KMS-11 (cell line): ENCODE data around the gene MMRN2.
A peak's percentile ranks its signal among the peaks of the same experiment; 100 is the strongest.

Experiments
- H2AFZ ChIP-seq: fragments of 200-600 bp; sonication (generic); 2 replicates; pipeline ENCODE4 v1.6.1; 2016; ENCODE audit warnings: antibody characterized with exemption, mixed run types, low read depth
- H3K27ac ChIP-seq: fragments of 200-600 bp; sonication (generic); 2 replicates; pipeline ENCODE4 v1.6.1; 2016; ENCODE audit warnings: mild to moderate bottlenecking, mixed run types
- H3K27me3 ChIP-seq: fragments of 200-600 bp; sonication (generic); 2 replicates; pipeline ENCODE4 v1.6.1; 2017; ENCODE audit warnings: mild to moderate bottlenecking, low read depth, mixed run types, moderate library complexity; ENCODE audit not compliant: insufficient read depth
- H3K36me3 ChIP-seq: fragments of 200-600 bp; sonication (generic); 2 replicates; pipeline ENCODE4 v1.6.1; 2017; ENCODE audit warnings: mild to moderate bottlenecking, mixed run types; ENCODE audit not compliant: insufficient read depth
- H3K4me1 ChIP-seq: fragments of 200-600 bp; sonication (generic); 2 replicates; pipeline ENCODE4 v1.6.1; 2016; ENCODE audit warnings: mild to moderate bottlenecking, low read depth, mixed run types; ENCODE audit not compliant: poor library complexity, severe bottlenecking
- H3K4me2 ChIP-seq: fragments of 200-600 bp; sonication (generic); 2 replicates; pipeline ENCODE4 v1.7.0; 2016; ENCODE audit warnings: mild to moderate bottlenecking, mixed run types
- H3K4me3 ChIP-seq: fragments of 200-600 bp; sonication (generic); IDR thresholded peaks from 2 replicates; pipeline ENCODE4 v1.6.1; 2017; ENCODE audit warnings: low read depth, low read length, mixed read lengths; ENCODE audit not compliant: insufficient read depth
- H3K79me2 ChIP-seq: fragments of 200-600 bp; sonication (generic); 2 replicates; pipeline ENCODE4 v1.6.1; 2016; ENCODE audit warnings: low read depth, mixed run types; ENCODE audit not compliant: insufficient read depth
- H3K9ac ChIP-seq: fragments of 200-600 bp; sonication (generic); 2 replicates; pipeline ENCODE4 v1.6.1; 2016; ENCODE audit warnings: mild to moderate bottlenecking, mixed run types
- H4K20me1 ChIP-seq: fragments of 200-600 bp; sonication (generic); 2 replicates; pipeline ENCODE4 v1.6.1; 2016; ENCODE audit warnings: mild to moderate bottlenecking, mixed run types; ENCODE audit not compliant: insufficient read depth
- CTCF ChIP-seq: fragments of 200-600 bp; sonication (generic); conservative IDR thresholded peaks from 2 replicates; pipeline ENCODE4 v1.6.1; 2017; ENCODE audit warnings: low read depth, mild to moderate bottlenecking, antibody characterized with exemption, low read length, moderate library complexity, mixed read lengths

The MMRN2 gene

DNA sequence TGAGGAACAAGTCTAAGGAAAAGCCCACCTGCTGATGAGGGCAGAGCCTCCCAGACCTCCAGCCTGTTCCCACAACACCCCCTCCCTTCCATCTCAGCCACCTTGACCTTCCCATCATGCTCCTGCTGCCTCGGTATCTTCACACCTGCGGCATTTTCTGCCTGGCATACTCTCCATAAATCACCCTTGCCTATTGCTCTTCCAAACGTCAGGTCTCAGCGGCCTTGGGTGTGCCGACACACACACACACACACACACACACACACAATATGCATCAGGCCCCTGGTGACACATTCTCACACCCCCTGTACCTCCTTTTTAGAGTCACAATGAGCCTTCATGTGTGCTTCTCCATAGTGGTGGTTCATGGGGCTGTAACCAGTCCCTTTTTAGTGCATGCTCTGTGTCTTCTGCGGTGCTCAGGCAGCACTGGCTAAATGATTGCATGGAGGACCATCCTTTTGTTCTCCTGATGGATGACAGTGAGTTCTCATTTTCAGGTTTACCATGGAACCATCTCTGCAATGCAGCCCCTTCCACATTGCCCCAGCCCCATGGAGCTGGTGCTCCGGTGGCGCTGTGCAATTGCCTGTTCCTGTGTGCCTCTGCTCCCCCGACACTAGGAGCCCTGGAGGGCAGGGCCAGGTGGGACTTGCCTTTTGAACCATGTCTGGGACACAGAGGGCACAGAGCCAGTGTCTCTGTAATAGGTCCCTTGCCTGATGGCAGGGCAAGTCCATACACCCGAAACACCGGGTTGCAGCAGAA lies 15.4 kb upstream of the MMRN2 start:
- Histone ChIP-seq H3K4me3 (no peak overlapping the region), H3K36me3 (no peaks in the 10 kb centered on the region), H3K27me3 (no peaks in the 10 kb centered on the region), H2AFZ (no peak overlapping the region), H3K9ac (no peak overlapping the region), H4K20me1 (no peaks in the 10 kb centered on the region), H3K27ac (no peak overlapping the region), H3K4me1 (no peaks in the 10 kb centered on the region), H3K79me2 (no peaks in the 10 kb centered on the region), H3K4me2 (no peak overlapping the region)
- TF ChIP-seq CTCF, result no peak

DNA sequence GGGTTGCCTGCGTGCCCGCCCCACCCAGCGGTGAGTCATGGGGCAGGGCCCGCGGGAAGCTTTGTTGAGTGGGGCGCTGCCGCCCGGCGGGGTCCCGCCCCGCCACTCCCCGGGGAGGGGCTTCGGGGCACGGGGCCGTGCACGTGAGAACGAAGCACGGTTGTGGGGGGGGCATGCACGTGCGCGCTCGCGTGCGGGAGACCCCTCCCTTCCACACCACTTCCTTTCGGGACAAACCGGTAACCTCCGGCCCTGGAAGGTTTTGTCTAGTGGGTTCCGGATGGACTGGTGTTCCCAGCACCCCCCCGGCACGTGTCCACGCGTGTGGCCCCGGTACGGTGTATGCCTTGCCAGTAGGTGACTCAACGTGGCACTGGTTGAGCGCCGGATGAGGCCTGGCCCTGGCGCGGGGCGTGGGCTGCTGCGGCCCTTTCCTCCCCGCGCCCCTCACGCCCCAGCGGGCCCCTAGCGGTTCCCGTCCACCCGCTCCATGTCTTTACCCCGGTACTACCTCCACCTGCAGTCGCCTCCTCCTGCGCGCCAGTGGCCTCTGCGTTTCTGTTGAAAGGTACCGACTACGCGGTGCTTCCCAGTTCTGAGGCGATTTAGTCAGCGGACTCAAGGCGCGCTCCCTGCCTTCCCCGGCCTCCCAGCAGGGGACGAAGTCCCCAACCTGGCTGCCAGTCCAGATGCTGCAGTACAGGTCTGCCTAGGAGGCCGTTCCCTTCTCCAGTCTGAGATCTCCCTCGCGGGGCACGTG lies 14.0 kb upstream of the MMRN2 start:
- H3K36me3 ChIP-seq, result no peaks in the 10 kb centered on the region
- peak overlapping the region; percentile 50 for H3K27ac ChIP-seq
- H3K4me2 ChIP-seq, result peak overlapping the region; percentile 100; the same call in 1 of the 2 replicates
- no peaks in the 10 kb centered on the region for H3K4me1 ChIP-seq
- peak overlapping the region; percentile 30 for H3K4me3 ChIP-seq
- no peaks in the 10 kb centered on the region for H4K20me1 ChIP-seq
- H3K79me2 ChIP-seq, result no peaks in the 10 kb centered on the region
- H3K27me3 ChIP-seq, result no peaks in the 10 kb centered on the region
- H3K9ac ChIP-seq, result peak overlapping the region; percentile 96; the same call in 1 of the 2 replicates
- TF ChIP-seq CTCF, result no peak
- H2AFZ ChIP-seq, result peak overlapping the region; percentile 97

DNA sequence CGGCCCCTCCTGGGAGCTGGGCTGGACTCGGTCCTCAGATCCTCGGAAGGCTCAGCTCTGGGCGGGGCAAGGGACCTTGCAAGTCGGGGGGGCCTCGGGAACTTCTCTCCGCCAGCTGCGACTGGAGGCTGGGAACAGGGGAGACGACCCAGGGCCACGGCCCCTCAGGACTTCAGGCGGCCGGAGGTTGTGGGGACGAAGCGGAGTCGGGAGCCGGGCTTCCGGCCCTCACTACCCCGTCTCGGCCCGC lies 13.5 kb upstream of the MMRN2 start:
- Histone ChIP-seq H3K4me3 (peak overlapping the region; percentile 30), H4K20me1 (no peaks in the 10 kb centered on the region), H3K27me3 (no peaks in the 10 kb centered on the region), H3K27ac (peak overlapping the region; percentile 50), H3K4me1 (no peaks in the 10 kb centered on the region), H3K79me2 (no peaks in the 10 kb centered on the region), H2AFZ (peak overlapping the region; percentile 97), H3K4me2 (peak overlapping the region; percentile 100), H3K9ac (peak overlapping the region; percentile 96), H3K36me3 (no peaks in the 10 kb centered on the region)
- TF ChIP-seq CTCF, result no peak

- no peaks in the 10 kb centered on the region for H3K36me3 ChIP-seq
- no peaks in the 10 kb centered on the region for H4K20me1 ChIP-seq
- H2AFZ ChIP-seq, result peak overlapping the region; percentile 97
- no peaks in the 10 kb centered on the region for H3K79me2 ChIP-seq
- H3K4me1 ChIP-seq, result no peaks in the 10 kb centered on the region
- H3K27ac ChIP-seq, result peak overlapping the region; percentile 50
- H3K27me3 ChIP-seq, result no peaks in the 10 kb centered on the region
- peak overlapping the region; percentile 30 for H3K4me3 ChIP-seq
- H3K9ac ChIP-seq, result peak overlapping the region; percentile 96
- no peak for TF ChIP-seq CTCF
- H3K4me2 ChIP-seq, result peak overlapping the region; percentile 100
Observed at GRCh38 chr10:86970162-86970981, 13.0 kb upstream of the MMRN2 start.
